Measurements from ENCODE around the gene CYB5R3. TPM values are rescaled to one million over a fixed set of nuclear protein-coding genes. Genes with fewer than 3 reads are reported as not detected.

The CYB5R3 gene
- 105 and 106 TPM in 2 replicates for total RNA-seq
- long read RNA-seq, partial matches to known transcripts, result 1 of 4 reads
- long read RNA-seq, other reads (novel, unspliced or antisense), result 0 of 4 reads

GRCh38 chr22:42649246-42650099, at the start of gene CYB5R3:
CYB5R3 (minus strand) TSS chr22:42649392; CDS start chr22:42649315, 77 bp downstream.
- H3K36me3 Mint-ChIP-seq (ENCODE audit: low read depth), result peaks cover 2% of the 10 kb centered on the region
- peak; percentile 71 for DNase-seq (ENCODE audit: low read depth, low spot score)
- H3K4me3 Mint-ChIP-seq, result peak within 1 kb of the TSS; percentile 99
- no peaks in the 10 kb centered on the region for H3K9me3 Mint-ChIP-seq
- peaks cover 27% of the 10 kb centered on the region for H3K4me1 Mint-ChIP-seq
- TF ChIP-seq CTCF (conservative IDR thresholded peaks at IDR 0.05), result no peak
- peak within 1 kb of the TSS; percentile 99 for H3K27ac Mint-ChIP-seq (ENCODE audit: unreplicated experiment)
- no peaks in the 10 kb centered on the region for H3K27me3 Mint-ChIP-seq (ENCODE audit: low read depth)

GRCh38 chr22:42697542-42698013, 48.4 kb upstream of the CYB5R3 start:
- H3K9me3 Mint-ChIP-seq, result no peaks in the 10 kb centered on the region
- H3K4me3 Mint-ChIP-seq, result no peak overlapping the region
- H3K27me3 Mint-ChIP-seq (ENCODE audit: low read depth), result no peaks in the 10 kb centered on the region
- H3K4me1 Mint-ChIP-seq, result peaks cover 11% of the 10 kb centered on the region
- no peaks in the 10 kb centered on the region for H3K36me3 Mint-ChIP-seq (ENCODE audit: low read depth)
- DNase-seq (ENCODE audit: low read depth, low spot score), result no peak
- TF ChIP-seq CTCF (conservative IDR thresholded peaks at IDR 0.05), result no peak
- H3K27ac Mint-ChIP-seq (ENCODE audit: unreplicated experiment), result no peak overlapping the region

GRCh38 chr22:42696331-42696967, 47.3 kb upstream of the CYB5R3 start:
- Mint-ChIP-seq H3K36me3 (ENCODE audit: low read depth) (no peaks in the 10 kb centered on the region), H3K27ac (ENCODE audit: unreplicated experiment) (no peak overlapping the region), H3K4me3 (no peak overlapping the region), H3K9me3 (no peaks in the 10 kb centered on the region), H3K4me1 (peaks cover 11% of the 10 kb centered on the region), H3K27me3 (ENCODE audit: low read depth) (no peaks in the 10 kb centered on the region)
- DNase-seq (ENCODE audit: low read depth, low spot score), result no peak
- no peak for TF ChIP-seq CTCF (conservative IDR thresholded peaks at IDR 0.05)

GRCh38 chr22:42695294-42695693, 46.1 kb upstream of the CYB5R3 start:
- TF ChIP-seq CTCF (conservative IDR thresholded peaks at IDR 0.05), result no peak
- H3K4me1 Mint-ChIP-seq, result peaks cover 11% of the 10 kb centered on the region
- H3K27me3 Mint-ChIP-seq (ENCODE audit: low read depth), result no peaks in the 10 kb centered on the region
- H3K9me3 Mint-ChIP-seq, result no peaks in the 10 kb centered on the region
- peak overlapping the region; percentile 50 for H3K27ac Mint-ChIP-seq (ENCODE audit: unreplicated experiment)
- DNase-seq (ENCODE audit: low read depth, low spot score), result no peak
- no peak overlapping the region for H3K4me3 Mint-ChIP-seq
- H3K36me3 Mint-ChIP-seq (ENCODE audit: low read depth), result no peaks in the 10 kb centered on the region

- no peak for DNase-seq (ENCODE audit: low read depth, low spot score)
- Mint-ChIP-seq H3K4me1 (peaks cover 6% of the 10 kb centered on the region), H3K9me3 (no peaks in the 10 kb centered on the region), H3K27me3 (ENCODE audit: low read depth) (no peaks in the 10 kb centered on the region), H3K27ac (ENCODE audit: unreplicated experiment) (no peak overlapping the region), H3K36me3 (ENCODE audit: low read depth) (no peaks in the 10 kb centered on the region), H3K4me3 (no peak overlapping the region)
- no peak for TF ChIP-seq CTCF (conservative IDR thresholded peaks at IDR 0.05)
Measured at GRCh38 chr22:42693763-42694683, 44.8 kb upstream of the CYB5R3 start.

Measured in neural crest cell (in vitro differentiated cells).